Measurements from ENCODE around the gene CSTF1. TPM values are rescaled to one million over a fixed set of nuclear protein-coding genes. Genes with fewer than 3 reads are reported as not detected.

Gene CSTF1
- total and polyA plus RNA-seq, 2 experiments from 2014 or later, result 15.4 to 34.8 TPM

DNA sequence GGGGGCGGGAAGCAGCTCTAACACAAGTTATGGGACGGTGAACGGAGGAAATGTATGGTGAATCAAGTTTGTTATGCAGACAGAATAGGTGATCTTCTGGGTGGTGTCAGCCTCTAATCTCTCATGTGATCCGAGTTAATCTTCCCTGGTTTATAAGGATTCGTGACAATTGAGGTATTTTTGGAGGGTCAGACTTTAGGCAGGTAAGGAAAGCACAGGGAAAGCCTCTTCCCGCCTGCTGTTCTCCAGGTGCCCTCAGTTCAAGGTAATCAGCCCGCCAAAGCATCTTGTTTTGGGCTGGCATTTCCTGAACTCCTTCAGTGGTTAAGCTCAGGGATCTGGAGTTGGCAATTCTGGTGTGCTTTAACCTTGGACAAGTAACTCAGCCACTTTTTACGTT is 1.2 kb downstream of the CSTF1 start:
- no peaks in the 10 kb centered on the region for H3K9me3 ChIP-seq (ENCODE audit: low read depth)
- DNase-seq (ENCODE audit: low spot score), result no peak
- H3K4me3 ChIP-seq, result peak overlapping the region; percentile 51
- TF ChIP-seq, protein P1, sequence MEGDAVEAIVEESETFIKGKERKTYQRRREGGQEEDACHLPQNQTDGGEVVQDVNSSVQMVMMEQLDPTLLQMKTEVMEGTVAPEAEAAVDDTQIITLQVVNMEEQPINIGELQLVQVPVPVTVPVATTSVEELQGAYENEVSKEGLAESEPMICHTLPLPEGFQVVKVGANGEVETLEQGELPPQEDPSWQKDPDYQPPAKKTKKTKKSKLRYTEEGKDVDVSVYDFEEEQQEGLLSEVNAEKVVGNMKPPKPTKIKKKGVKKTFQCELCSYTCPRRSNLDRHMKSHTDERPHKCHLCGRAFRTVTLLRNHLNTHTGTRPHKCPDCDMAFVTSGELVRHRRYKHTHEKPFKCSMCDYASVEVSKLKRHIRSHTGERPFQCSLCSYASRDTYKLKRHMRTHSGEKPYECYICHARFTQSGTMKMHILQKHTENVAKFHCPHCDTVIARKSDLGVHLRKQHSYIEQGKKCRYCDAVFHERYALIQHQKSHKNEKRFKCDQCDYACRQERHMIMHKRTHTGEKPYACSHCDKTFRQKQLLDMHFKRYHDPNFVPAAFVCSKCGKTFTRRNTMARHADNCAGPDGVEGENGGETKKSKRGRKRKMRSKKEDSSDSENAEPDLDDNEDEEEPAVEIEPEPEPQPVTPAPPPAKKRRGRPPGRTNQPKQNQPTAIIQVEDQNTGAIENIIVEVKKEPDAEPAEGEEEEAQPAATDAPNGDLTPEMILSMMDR (IDR thresholded peaks at IDR 0.05; ENCODE audit: poor library complexity), result no peak
- no peak for TF ChIP-seq EZH2 (IDR thresholded peaks at IDR 0.05; ENCODE audit: borderline replicate concordance)
- TF ChIP-seq EZH2phosphoT487 (IDR thresholded peaks at IDR 0.05; ENCODE audit: low read depth, severe bottlenecking, unreplicated experiment), result no peak
- no peak overlapping the region for H2AFZ ChIP-seq
- H3K9me2 ChIP-seq (replicated peaks; ENCODE audit: insufficient read depth), result no peaks in the 10 kb centered on the region
- no peaks in the 10 kb centered on the region for H3K27me3 ChIP-seq
- H3K4me2 ChIP-seq, result peak overlapping the region; percentile 82
- H3K36me3 ChIP-seq (replicated peaks; ENCODE audit: insufficient read depth, low read depth), result no peaks in the 10 kb centered on the region
- H3K79me2 ChIP-seq, result peaks cover 61% of the 10 kb centered on the region
- H4K20me1 ChIP-seq (ENCODE audit: insufficient read depth, poor library complexity, severe bottlenecking), result no peaks in the 10 kb centered on the region
- WGBS (ENCODE audit: low lambda C conversion rate, missing lambda C conversion rate), result 58% methylated on average over 8 of the region's 8 CpGs
- peak overlapping the region; percentile 26 for H3K27ac ChIP-seq
- peaks cover 10% of the 10 kb centered on the region for H3K4me1 ChIP-seq (ENCODE audit: insufficient read depth)

DNA sequence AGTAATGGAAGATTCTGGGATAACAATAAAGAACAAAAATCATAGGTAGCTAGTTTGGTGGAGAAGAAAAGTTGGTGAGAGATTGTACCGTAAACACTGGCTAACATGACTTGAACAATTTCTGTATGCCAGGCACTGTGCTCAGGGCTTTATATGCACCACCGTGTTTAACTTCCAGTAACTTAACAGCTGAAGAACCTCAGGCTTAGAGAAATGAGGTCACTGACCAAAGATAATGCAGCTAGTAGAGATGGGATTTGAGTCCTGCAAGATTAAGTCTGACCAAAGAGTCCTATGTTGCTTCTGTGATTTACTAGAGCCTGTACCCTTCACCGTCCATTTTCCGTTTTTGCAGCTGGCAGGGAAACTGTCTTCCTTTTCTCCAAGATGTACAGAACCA is 2.7 kb downstream of the CSTF1 start:
- H3K27ac ChIP-seq, result no peak overlapping the region
- no peak overlapping the region for H3K4me3 ChIP-seq
- H3K36me3 ChIP-seq (replicated peaks; ENCODE audit: insufficient read depth, low read depth), result peaks cover 3% of the 10 kb centered on the region
- H3K79me2 ChIP-seq, result peaks cover 57% of the 10 kb centered on the region
- H3K4me1 ChIP-seq (ENCODE audit: insufficient read depth), result peaks cover 10% of the 10 kb centered on the region
- H3K9me3 ChIP-seq (ENCODE audit: low read depth), result no peaks in the 10 kb centered on the region
- H3K4me2 ChIP-seq, result peak overlapping the region; percentile 82
- H3K9me2 ChIP-seq (replicated peaks; ENCODE audit: insufficient read depth), result no peaks in the 10 kb centered on the region
- no peaks in the 10 kb centered on the region for H4K20me1 ChIP-seq (ENCODE audit: insufficient read depth, poor library complexity, severe bottlenecking)
- no peak for DNase-seq (ENCODE audit: low spot score)
- WGBS (ENCODE audit: low lambda C conversion rate, missing lambda C conversion rate), result 86% methylated on average over 4 of the region's 4 CpGs
- H3K27me3 ChIP-seq, result no peaks in the 10 kb centered on the region
- TF ChIP-seq, protein P1 (IDR thresholded peaks at IDR 0.05; ENCODE audit: poor library complexity), result no peak
- TF ChIP-seq EZH2 (IDR thresholded peaks at IDR 0.05; ENCODE audit: borderline replicate concordance), result no peak
- no peak for TF ChIP-seq EZH2phosphoT487 (IDR thresholded peaks at IDR 0.05; ENCODE audit: low read depth, severe bottlenecking, unreplicated experiment)
- no peak overlapping the region for H2AFZ ChIP-seq

DNA sequence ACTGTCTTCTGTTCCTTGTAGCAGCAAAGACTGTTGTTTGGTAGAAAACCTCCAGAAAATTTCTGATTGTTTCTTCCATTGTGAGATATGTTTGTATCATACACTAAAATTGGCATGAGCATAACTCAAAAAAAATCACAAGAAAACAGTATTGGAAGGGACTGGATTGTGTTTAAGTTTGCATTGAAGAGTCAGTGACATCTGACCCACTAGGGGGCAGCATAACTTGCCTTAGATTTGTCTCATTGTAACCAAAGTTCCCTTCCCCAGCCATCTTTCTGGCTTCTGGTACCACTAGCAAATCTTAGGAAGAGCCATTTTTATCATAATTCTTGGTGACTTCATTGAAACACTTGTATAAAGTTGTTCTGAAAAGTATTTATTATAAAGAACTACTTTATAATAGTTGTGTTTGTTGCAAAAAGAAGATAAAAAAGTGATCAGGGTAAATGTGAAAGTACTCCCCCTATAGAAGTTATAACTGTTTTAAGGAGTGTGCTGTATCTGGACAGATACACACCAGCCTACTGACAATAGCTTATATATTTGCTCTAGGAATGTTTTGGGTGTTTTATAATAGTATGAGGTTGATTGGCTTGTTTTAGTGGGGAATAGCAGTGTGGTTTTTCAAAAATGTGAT is 7.7 kb downstream of the CSTF1 start:
- Histone ChIP-seq H3K79me2 (peaks cover 42% of the 10 kb centered on the region), H4K20me1 (ENCODE audit: insufficient read depth, poor library complexity, severe bottlenecking) (no peaks in the 10 kb centered on the region), H3K4me2 (no peak overlapping the region), H3K4me1 (ENCODE audit: insufficient read depth) (no peaks in the 10 kb centered on the region), H3K9me3 (ENCODE audit: low read depth) (no peaks in the 10 kb centered on the region), H3K36me3 (replicated peaks; ENCODE audit: insufficient read depth, low read depth) (peaks cover 8% of the 10 kb centered on the region), H3K4me3 (no peak overlapping the region), H3K27me3 (no peaks in the 10 kb centered on the region), H3K9me2 (replicated peaks; ENCODE audit: insufficient read depth) (no peaks in the 10 kb centered on the region), H3K27ac (no peak overlapping the region), H2AFZ (no peak overlapping the region)
- DNase-seq (ENCODE audit: low spot score), result peak; percentile 82
- TF ChIP-seq EZH2phosphoT487 (IDR thresholded peaks at IDR 0.05; ENCODE audit: low read depth, severe bottlenecking, unreplicated experiment) (no peak), EZH2 (IDR thresholded peaks at IDR 0.05; ENCODE audit: borderline replicate concordance) (no peak)
- TF ChIP-seq, protein P1 (IDR thresholded peaks at IDR 0.05; ENCODE audit: poor library complexity), result peak; percentile 77

All from hepatocyte (in vitro differentiated cells).